T-helper 1 cell (primary cell): ENCODE measurements around the gene NECAB3.

Experiments
- DNase-seq, 5 donors: peaks; one replicate each; pipeline ENCODE4 v3.0.0-alpha.2; 2012 to 2020

NECAB3 gene

DNA sequence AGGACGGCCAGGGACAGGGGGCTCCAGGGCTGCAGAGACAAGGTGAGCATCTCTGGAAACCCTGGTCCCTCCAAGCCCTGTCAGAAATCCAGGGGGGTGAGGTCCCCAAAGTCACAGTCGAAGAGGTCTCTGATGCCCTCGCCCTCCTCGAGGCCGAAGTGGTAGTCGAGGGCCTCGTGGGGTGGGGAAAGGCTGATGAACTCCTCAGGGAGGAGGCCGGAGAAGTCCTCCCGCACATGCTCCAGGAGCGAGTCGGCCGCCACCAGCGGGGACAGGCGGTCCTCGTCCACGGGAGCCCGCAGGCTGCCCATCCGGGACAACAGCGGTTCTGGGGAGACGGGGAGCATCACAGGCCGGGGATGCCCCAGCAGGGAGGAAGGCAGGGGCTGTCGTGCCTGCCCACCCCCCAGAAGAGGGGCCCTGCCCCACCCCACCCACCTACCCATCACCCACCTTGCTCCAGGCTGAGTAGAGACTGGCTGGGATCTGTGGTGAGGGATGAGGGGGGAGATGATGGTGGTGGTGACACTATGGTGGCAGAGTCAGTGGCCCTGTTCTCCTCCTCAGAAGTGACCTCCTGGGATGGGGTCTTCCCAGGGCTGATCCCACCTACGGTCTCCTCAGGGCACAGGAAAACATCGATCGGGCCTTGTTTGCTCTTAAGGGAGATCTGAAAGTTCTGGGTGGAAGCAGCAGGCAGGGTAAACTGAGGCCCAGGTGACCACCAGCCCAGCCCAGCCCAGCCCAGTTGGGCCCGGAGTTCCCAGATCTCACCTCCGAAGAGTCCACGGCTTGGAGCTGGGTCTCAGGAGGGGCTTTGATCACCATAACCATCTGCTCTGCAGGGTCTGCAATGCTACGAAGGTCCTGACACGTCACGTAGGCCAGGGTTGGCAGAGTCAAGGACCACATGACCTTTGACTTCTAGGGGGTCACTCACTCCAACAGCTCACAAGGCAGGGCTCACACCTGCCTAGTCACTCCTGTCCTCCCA, 2.7 kb upstream of the NECAB3 start:
- no peak for DNase-seq

DNA sequence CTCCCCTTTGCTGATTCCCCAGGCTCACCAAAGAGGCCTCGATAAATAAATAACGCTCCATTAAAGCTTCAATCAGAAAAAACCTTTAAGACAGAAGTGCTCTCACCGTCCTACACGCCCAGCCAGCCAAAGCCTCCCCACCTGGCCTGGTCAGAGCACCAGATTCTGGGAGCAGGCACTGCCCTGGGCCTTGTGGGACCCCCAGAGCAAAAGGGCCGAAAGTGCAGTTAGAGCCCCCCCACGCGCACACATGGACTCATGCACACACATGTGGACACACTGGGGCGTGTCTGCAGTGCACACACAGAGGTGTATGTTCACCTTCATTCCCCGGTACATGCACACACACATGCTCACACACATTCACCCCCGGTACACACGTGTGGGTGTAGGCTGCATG, 1.9 kb upstream of the NECAB3 start:
- no peak for DNase-seq

DNA sequence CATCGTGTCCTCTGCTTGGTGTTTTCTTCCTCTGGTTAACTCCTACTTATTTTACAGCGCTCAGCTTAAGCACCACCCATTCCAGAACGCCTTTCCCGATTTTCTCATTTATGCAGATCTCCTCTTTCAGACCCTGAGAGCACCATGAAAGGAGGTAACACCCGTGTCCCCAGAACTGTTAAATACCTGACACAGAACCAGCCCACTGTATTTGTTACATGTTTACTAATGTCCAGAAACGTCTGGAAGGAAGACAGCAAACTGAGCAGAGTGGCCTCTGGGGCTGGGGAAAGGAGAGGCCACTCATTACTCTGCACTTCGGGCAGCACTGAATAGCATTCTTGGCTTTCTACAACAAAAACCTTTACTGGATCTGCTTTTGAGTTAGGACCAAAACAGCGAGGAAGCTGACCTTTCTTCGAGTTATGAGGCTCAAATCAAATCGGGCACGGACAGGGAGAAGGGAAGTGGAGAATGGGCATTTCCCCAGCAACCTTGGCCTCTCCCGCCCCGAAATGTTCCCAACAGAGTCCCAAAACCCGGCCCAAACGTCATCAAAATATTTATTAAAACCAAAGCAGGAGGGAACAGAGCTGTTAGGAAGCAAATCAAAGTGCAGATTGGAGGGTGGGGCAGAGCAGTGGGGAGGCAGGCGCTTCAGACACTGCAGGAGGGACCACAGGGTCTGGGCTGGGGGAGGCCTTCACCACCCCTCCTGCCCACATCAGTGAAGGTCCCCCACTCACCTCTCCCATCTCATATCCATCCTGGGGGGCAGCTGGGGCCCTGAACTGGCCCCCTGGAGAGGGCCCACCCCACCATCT, 1.1 kb upstream of the NECAB3 start:
- no peak for DNase-seq

DNA sequence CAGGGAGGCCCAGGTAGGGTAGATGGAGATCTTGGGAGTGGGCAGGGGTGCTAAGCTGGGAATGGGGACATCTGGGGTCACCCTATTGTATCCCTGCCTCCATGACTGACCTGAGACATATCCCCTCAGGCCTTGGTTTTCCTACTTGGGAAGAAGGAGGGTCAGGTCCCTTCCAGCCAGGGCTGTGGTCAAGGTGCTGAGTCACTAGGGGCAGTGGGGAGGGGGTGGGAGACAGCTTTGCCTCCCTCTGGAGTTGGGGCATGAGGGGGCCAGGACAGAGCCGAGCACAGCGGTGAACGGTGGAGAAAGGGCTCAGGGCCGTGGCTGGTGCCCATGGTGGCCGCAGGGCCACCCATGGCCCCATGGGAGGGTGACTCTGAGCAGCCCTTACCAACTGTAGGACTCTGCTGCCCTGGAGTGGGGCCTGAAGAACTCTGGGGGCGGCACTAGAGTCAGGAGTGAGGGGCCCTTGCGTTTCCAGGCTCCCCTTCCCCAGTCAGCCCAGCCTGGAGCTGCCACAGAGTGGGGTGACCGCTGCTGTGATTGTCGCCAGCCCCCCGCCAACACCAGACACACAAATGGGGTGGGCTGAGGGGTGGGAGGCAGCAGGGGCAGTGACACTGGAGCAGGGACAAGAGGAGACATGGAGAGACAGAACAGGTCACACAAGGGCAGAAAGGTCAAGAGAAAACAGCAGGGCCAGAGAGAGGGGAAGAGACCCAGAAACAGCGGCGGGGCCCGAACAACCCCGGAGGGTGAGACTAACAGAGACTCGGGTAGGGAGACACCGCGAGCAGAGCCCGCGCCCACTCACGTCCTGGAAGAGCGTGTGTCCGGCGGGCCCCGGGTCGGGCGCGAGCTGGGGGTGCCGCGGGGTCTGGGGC, 576 bp downstream of the NECAB3 start:
- DNase-seq: no peak

DNA sequence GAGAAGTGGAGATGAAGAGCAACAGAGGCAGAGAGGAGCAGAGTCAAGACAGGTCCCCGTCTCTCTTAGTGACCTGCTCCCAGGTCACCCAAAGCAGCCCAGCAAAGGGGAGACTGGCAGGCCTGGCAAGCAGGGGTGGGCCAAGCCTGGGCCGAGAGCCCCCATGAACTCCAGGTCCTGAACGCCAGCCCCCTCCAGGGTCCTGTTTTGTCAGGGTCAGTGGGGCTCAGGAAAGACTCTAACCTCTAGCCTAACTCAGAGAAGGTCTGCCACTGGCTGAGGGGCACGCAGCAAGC, 1.2 kb downstream of the NECAB3 start:
- DNase-seq: no peak

DNA sequence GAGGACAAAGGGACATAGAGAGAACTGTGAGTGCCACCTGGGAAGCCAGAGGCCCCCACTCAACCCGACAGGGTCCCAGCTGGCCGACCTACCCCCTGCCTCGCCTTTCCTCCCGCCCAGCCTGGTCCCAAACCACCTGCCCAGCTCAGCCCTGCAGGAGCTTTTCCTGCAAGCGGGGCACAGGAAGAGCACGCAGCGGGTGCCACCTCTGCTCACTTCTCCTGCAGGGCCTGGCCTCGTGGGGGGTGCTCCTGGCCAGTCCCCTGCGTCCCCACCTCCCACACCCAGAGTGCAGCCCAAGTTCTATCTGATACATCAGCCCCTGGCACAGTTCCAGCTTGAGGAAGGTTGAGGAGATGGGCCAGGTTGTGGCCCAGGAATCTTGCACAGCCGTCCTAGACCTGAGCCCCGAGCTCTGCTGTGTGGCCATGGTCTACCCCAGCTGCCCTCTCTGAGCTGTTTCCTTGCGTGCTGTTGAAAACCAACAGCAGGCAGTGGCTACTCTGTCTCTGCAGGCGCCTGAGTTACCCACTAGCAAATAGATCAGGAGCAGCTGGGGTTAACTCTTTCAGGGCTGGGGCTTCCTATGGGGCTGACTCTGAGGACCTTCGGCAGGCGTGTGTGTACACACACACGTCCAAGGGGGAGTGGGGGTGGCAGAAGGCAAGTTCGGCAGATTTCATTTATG, 1.7 kb downstream of the NECAB3 start:
- no peak for DNase-seq

DNA sequence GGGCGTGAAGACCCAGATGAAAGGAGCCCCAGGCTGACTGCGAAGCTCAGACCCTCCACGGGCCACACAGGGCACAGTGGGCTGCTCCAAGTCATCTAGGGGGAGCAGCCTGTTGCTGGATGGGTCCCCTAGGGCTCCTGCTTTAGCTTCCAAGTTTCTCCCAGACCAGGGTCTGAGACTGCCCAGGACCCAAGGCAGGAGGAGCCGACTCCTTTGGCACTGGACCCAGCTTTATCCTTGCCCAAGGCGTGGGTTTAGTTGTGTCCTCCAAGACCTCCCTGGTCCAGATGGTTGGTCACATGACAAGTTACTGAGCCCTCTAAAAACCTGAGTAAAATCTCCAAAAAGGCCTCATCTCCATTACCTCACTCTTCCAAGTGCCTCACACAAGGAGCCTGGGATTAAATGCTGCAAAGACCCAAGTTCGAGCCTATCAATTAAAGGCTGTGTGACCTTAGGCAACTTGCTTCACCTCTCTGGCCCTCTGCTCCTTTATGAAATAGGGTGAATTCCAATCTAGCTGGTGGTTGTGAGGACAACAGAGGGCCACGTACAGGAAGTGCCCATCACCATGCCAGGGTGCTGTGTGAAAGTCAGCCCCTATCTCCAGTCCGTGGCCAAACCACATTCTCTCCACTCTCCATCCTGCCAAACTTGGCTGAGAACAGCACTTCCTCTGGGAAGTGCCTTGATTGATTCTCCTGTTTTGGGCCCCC, 2.5 kb downstream of the NECAB3 start:
- no peak for DNase-seq

DNA sequence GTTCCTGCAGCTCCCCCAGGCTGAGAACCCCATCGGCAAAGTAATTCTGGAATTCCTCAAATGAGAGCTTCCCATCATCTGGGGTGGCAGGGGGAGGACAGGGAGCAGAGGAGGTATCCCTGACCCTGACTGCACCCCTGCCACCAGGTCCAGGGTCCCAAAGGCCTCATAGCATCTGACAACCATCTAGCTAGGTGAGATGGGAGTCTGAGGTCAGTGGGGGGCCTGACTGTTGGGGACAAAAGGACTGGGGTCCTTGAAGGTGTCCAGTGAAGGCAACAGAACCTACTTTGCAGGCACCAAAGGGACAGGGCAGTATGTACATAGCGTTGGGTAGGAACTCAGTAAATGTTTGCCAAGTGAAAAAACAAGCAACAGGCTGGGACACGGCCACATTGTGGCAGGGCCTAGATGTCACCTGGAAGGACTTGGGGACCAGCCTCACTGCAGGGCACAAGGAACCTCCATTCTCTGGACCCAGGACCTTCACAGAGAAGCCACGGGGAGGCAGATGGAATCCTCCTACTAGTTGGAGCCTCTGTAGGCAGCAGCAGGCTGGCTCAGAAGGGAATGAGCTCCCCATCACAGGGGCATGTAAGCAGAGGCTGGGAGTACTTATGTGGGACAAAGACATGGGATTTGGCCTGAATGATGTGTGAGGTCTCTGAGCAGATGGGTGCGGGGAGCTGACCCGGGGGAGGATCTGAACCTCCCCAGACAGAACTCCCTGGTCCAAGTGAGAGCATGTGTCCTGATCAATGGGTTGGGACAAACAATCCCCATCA, 3.3 kb downstream of the NECAB3 start:
- DNase-seq: no peak

DNA sequence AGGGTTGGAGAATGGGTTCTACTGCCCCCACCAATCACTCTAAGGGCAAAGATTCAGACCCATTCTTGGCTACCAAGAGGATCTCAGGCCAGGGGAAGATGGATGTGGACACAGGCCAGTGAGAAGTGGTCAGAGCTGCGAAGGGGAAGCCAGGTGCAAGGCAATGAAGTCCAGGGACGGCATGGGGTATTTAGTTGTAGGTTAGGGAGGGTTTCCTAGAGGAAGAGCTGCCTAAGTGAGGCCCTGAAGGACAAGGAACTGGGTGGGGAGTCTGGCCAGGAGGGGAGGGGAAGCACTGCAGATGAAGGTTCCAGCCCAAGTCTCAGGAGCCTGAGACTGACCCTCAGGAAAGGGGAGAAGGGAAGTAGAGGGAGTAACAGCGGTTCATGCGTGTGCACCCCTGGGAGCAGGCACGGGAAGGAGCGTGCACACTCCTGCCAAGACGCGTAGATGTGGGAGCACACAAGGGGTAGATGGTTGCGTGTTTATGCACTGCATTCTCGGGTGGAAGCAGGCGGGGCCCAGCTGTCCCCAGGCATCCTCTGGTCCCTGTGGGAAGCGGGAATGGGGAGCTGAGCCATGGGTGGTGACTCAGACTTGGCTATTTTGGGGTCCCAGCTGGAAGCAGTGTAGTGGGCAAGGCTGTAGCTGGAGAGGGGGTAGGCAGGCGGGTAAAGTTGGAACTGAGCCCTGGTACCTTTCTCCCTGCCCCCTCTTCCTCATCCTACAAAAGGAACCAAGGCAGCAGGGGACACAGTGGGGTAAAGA, 4.2 kb downstream of the NECAB3 start:
- DNase-seq: no peak

DNA sequence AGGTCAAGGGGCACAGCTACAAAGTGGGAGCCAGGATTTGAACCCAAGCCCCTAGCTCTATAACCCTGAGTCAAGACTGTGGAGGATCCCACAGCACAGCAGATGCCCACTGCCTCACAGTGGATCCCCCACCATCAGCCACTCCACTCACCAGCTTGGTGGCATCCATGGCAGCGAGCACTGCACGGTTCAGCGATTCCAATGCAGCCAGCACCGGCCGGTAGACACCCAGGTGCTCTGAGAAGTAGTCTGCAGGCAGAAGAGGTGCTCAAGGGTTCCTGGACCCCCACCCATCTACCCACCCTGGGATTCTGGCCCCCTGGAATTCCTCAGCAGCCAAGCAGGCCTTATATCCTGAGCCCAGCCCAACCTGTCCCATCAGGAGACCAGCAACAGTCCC, 5.0 kb downstream of the NECAB3 start:
- DNase-seq: no peak

DNA sequence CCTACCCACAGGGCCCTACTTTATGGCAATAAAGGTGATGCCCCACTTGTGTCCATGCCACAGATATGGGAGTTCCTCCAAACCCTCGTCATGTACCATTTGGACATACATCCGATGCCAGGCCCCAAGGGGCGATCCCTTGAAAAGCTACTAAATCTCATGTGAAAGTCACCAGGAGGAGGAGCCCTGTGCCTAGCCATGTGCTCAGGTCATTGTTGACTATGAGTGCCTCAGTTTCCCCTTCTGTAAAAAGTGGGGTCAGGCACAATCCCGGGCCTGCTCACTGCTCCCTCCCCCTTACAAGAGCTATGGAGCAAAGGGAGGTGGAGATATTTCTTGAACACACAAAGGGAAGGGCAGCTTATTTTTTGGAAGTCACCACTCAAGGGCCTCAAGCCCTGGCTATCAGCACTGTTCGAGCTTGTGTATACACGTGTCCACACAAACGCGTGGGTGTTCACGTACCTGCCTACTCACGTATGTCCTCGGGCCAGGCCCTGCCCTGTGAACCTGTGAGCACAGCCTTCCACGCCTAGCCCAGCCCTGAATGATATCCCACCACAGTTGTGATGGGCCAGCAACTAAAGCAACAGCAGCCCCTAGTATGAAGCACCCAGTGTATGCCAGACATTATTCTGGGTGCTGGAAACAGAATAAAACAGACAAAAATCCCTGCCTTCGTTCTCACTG, 5.6 kb downstream of the NECAB3 start:
- no peak for DNase-seq

DNA sequence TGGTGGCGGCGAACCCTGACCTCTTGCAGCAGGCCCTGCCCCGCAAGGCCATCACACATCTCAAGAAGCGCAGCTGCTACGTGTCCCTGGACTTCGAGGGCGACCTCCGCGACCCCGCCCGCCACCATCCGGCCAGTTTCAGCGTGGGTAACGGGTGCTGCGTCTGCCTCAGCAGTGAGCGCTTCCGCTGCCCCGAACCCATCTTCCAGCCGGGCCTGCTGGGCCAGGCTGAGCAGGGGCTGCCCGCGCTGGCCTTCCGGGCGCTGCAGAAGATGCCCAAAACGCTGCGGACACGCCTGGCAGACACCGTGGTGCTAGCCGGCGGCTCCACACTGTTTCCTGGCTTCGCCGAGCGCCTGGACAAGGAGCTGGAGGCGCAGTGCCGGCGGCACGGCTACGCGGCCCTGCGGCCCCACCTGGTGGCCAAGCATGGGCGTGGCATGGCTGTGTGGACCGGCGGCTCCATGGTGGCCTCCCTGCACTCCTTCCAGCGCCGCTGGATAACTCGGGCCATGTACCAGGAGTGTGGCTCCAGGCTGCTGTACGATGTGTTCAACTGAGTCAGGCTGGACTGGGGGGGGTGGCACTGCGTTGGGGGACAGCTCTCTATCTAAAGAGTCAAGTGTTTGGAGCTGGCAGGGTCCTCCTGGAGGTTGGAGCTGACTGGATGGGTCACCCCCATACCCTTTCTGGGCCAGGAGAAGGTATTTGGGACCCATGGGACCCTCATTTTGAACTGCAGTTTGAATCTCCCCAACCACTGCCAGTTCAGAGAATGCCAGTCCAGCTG, 6.4 kb downstream of the NECAB3 start:
- DNase-seq: peak; percentile 61 to 81 (median 67)

DNA sequence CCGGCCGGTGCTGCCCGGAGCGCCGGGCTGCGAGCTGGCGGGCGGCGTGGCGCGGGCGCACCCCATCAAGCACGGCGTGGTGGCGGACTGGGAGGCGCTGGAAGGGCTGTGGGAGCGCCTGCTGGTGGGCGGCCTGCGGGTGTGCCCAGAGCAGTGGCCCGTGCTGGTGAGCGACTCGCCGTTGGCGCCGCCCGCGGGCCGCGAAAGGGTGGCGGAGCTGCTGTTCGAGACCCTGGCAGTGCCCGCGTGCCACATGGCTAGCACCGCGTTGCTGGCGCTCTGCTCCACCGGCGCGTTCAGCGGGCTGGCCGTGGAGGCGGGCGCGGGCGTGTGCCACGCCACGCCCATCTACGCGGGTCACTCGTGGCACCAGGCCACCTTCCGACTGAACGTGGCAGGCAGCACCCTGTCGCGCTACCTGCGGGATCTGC, 7.0 kb downstream of the NECAB3 start:
- peak in 4 of 5 donors; percentile 24 to 55 (median 42) for DNase-seq

DNA sequence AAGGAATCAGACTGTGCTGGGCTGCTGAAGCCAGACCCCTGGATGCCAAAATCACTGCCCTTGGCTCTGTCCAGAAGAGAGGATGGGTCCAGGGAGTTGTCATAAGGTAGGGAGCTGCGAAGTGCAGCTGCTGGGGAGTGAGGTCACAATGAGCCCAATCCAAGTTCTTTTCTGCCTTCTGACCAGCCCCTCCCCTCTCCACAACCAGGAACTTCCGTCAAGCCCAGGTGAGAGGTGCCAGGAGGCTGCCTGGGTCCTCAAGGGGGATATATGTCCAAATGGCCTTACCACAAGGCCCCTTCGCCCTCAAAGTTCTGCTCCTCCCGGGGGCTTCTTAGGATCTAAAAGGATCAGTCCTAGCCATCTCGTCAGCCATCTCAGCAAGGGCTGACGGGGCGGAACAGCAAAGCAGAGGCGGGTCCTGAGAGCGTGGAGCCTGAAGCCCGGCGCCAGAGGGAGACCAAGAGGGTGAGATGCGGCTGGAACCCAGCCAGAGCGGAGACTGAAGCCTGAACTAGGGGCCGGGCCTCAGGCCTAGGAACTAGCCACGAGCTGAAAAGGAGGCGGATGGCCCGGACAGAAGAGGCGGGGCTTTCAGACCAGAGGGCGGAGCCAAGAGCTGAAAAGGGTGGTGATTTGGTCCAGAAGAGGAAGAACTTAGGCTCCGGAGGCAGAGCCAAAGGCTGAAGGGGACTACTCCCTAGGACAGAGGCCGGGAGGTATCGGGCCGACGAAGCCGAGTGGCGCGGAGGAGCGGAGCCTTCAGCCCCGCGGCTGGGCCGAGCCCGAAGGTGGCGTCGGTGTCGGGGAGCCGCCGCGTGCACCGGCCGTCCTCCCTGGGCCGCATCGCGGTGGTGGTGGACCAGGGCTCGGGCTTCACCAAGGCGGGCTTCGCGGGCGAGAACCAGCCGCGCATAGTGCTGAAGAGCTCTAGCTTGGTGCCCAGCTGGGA, 7.7 kb downstream of the NECAB3 start, which contains the start of gene ACTL10:
Gene ACTL10, plus strand, starts transcription at position 651 of the 952 bp plus-strand sequence. CDS start 555 bp downstream, outside the sequence.
- DNase-seq: peak; percentile 68 to 84 (median 75)

DNA sequence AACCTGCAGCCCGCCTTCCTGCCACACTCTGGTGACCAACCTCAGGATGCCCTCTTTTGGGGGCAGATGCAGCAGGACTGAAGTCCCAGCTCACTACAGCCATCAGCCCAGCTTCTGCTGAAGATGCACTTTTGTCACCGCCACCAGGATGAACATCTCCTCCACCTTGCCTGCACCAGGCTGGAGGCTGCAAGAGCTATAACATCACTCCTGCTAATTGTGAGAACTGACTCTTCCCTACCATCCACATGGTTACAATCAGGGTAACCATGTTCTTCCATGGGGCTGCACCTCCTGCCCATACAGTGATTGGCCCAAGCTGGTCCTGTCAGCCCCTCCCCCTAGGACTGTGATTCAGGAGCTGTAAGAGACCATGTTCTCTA, 9.5 kb downstream of the NECAB3 start:
- DNase-seq: no peak

DNA sequence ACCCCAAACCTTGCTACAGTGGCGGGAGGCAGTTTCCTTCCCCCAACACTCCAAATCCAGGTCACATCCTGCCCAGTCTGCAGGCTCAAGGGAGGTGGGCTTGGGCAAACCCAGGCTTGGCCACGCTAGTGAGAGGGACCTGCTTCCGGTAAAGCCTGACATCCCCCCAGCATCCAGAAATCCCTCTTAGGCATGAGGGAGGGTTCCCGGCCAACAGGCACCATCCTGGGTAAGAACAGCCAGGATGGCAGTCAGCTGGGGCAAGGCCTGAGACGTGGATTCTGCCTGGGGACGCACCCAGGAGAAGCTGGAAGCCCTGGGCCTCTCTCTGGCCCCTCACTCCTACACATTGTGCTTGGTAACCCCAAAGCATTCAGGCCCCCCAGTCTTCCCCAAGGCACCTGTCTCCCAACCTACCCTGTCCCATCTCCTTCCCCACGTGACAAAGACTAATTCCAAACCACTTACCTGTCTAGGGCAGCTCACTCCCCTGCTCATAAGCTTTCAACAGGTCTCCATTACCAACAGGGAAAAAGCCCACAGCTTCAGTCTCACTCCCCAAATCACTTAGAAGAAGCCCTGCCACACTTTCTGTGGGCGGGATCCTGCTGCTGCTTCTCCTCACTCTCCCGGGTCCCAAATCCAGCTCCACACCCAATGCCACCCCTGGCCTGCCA, 10.0 kb downstream of the NECAB3 start:
- DNase-seq: no peak
